ENCODE results near the gene APOBEC3G.

GRCh38 chr22:39095971-39096370 lies 18.9 kb downstream of the APOBEC3G start:
- TF ChIP-seq CTCF (IDR thresholded peaks at IDR 0.05) (no peak), EP300 (IDR thresholded peaks at IDR 0.05) (no peak), POLR2AphosphoS5 (IDR thresholded peaks at IDR 0.05) (no peak)
